HepG2 (cell line): ENCODE data around the gene PATL2. TPM values are rescaled to one million over a fixed set of nuclear protein-coding genes. Genes with fewer than 3 reads are reported as not detected.

Source experiments
- ATAC-seq: fragments of 200-7000 bp; cut with Tn5 transposase; 3 replicates; pipeline ENCODE4 v1.9.1; 2020; ENCODE audit warnings: mild to moderate bottlenecking, moderate library complexity
- BruUV-seq: library from RNA; stranded (reverse); fragments of 400-500 nt; replicated peaks from 2 replicates; lab custom pipeline; 2021; lab: Mats Ljungman, UMichigan
- CTCF ChIA-PET: fragments of 300-600 bp; formaldehyde crosslinking; extraction: SDS; loops from one replicate; lab custom pipeline; 2021; ENCODE audit warnings: low total read pairs, inconsistent platforms, low intra/inter-chr PET ratio; lab: Yijun Ruan, JAX
- POLR2A ChIA-PET: fragments of 350-600 bp; sonication (Branson Sonifier 250); formaldehyde crosslinking; loops from one replicate; lab custom pipeline; 2020; ENCODE audit warnings: antibody characterized with exemption, inconsistent platforms; lab: Yijun Ruan, JAX
- DNase-seq: peaks from one replicate; pipeline ENCODE4 v3.0.0-alpha.2; 2015; ENCODE audit warnings: low spot score
- FAIRE-seq: peaks from 3 replicates; lab custom pipeline; 2011; peaks lifted over from hg19 to GRCh38; lab: Jason Lieb, UNC
- H2AFZ ChIP-seq: one replicate; pipeline ENCODE4 v1.6.1; 2011; ENCODE audit warnings: low read length, inconsistent platforms
- H3K27ac ChIP-seq: fragments of 300-600 bp; 3 replicates; pipeline ENCODE4 v1.8.0; 2011; ENCODE audit warnings: mixed run types, mild to moderate bottlenecking, mixed read lengths, low read length, inconsistent platforms; ENCODE audit not compliant: insufficient read depth; ENCODE audit errors: extremely low read length
- H3K27me3 ChIP-seq, 2 experiments: fragments of 200-600 bp in 1 of 2; 2 replicates in 1 of 2; 3 replicates in 1 of 2; pipeline versions ENCODE4 v1.6.0 to v1.8.0; 2011; ENCODE audit warnings: low read length in 2 of 2, mild to moderate bottlenecking in 2 of 2, moderate library complexity in 2 of 2, inconsistent platforms in 1 of 2; ENCODE audit not compliant: insufficient read depth in 2 of 2, control insufficient read depth in 1 of 2
- H3K36me3 ChIP-seq, 2 experiments: fragments of 200-600 bp in 1 of 2; replicated peaks in 1 of 2; 2 replicates in 1 of 2; 3 replicates in 1 of 2; pipeline versions ENCODE4 v1.5.1 to v1.8.0; 2011; ENCODE audit warnings: low read length in 2 of 2, inconsistent platforms in 1 of 2; ENCODE audit not compliant: insufficient read depth in 2 of 2, control insufficient read depth in 1 of 2
- H3K4me1 ChIP-seq: 2 replicates; pipeline ENCODE4 v1.5.1; 2012; ENCODE audit warnings: low read length, inconsistent platforms; ENCODE audit not compliant: insufficient read depth
- H3K4me2 ChIP-seq: 2 replicates; pipeline ENCODE4 v1.6.0; 2011; ENCODE audit warnings: low read depth, low read length, inconsistent platforms
- H3K4me3 ChIP-seq, 3 experiments: fragments of 200-600 bp in 1 of 3; sonication (generic), shearing (Covaris generic) in 1 of 3; replicated peaks in 1 of 3; 2 replicates each; pipeline ENCODE4 v1.5.1; 2011 to 2016; ENCODE audit warnings: low read length in 3 of 3, inconsistent platforms in 2 of 3, low read depth in 2 of 3, mild to moderate bottlenecking in 2 of 3, control low read depth in 1 of 3, mixed read lengths in 1 of 3; ENCODE audit not compliant: insufficient read depth in 1 of 3
- H3K79me2 ChIP-seq: one replicate; pipeline ENCODE4 v1.6.1; 2011; ENCODE audit warnings: low read length, inconsistent platforms; ENCODE audit not compliant: insufficient read depth
- H3K9ac ChIP-seq: 2 replicates; pipeline ENCODE4 v1.6.0; 2011; ENCODE audit warnings: mild to moderate bottlenecking, low read depth, low read length, inconsistent platforms; ENCODE audit not compliant: insufficient read depth
- H3K9me3 ChIP-seq: 2 replicates; pipeline ENCODE4 v1.5.1; 2012; ENCODE audit warnings: mild to moderate bottlenecking, low read length
- H4K20me1 ChIP-seq: 2 replicates; pipeline ENCODE4 v1.6.0; 2011; ENCODE audit warnings: inconsistent platforms, mild to moderate bottlenecking, low read length, moderate library complexity; ENCODE audit not compliant: insufficient read depth
- CREBL2 ChIP-seq: sonication (generic); formaldehyde crosslinking; IDR thresholded peaks from 2 replicates; pipeline ENCODE4 v1.8.1; 2023; ENCODE audit warnings: missing genetic modification reagents, mild to moderate bottlenecking, borderline replicate concordance
- ERF ChIP-seq: IDR thresholded peaks from 2 replicates; pipeline ENCODE4 v1.6.1; 2018; ENCODE audit warnings: missing biosample characterization, missing genetic modification reagents
- KDM5B ChIP-seq: sonication (generic); formaldehyde crosslinking; IDR thresholded peaks from 2 replicates; pipeline ENCODE4 v1.4.0; 2020; ENCODE audit warnings: missing genetic modification reagents, mild to moderate bottlenecking, borderline replicate concordance
- MYNN ChIP-seq: sonication (generic); formaldehyde crosslinking; IDR thresholded peaks from 2 replicates; pipeline ENCODE4 v1.4.0; 2020; ENCODE audit warnings: mild to moderate bottlenecking, low read depth, missing genetic modification reagents
- THAP11 ChIP-seq: IDR thresholded peaks from 2 replicates; pipeline ENCODE4 v1.6.1; 2016; ENCODE audit warnings: missing biosample characterization, missing genetic modification reagents
- ZBTB4 ChIP-seq: sonication (generic); formaldehyde crosslinking; IDR thresholded peaks from 2 replicates; pipeline ENCODE4 v1.4.0; 2020; ENCODE audit warnings: missing genetic modification reagents, mild to moderate bottlenecking, borderline replicate concordance
- ZBTB7B ChIP-seq: sonication (generic); formaldehyde crosslinking; IDR thresholded peaks from 2 replicates; pipeline ENCODE4 v1.4.0; 2020; ENCODE audit warnings: missing genetic modification reagents
- ZEB1 ChIP-seq: IDR thresholded peaks from 2 replicates; pipeline ENCODE4 v1.6.1; 2012; ENCODE audit warnings: mild to moderate bottlenecking, low read depth, inconsistent platforms; ENCODE audit not compliant: insufficient replicate concordance
- ZNF136 ChIP-seq: sonication (generic); formaldehyde crosslinking; IDR thresholded peaks from 2 replicates; pipeline ENCODE4 v1.8.1; 2022; ENCODE audit warnings: low read depth, mild to moderate bottlenecking, moderate library complexity, missing genetic modification reagents
- ZNF225 ChIP-seq: sonication (generic); formaldehyde crosslinking; IDR thresholded peaks from 2 replicates; pipeline ENCODE4 v1.4.0; 2020; ENCODE audit warnings: mild to moderate bottlenecking, missing genetic modification reagents
- ZNF557 ChIP-seq: sonication (generic); formaldehyde crosslinking; IDR thresholded peaks from 2 replicates; pipeline ENCODE4 v1.4.0; 2020; ENCODE audit warnings: missing genetic modification reagents
- WGBS: methylation state at CpG from one replicate; pipeline ENCODE4 v1.1.6; 2017; ENCODE audit warnings: low lambda C conversion rate; 5-methylcytosine and 5-hydroxymethylcytosine counted together
- in situ Hi-C: cut with HindIII; loops from 2 replicates; pipeline ENCODE4 v1.10.0; 2017; ENCODE audit warnings: low pct_unique_long_range_greater_than_20kb; ENCODE audit not compliant: extremely low pct_ligation_motif_present
- intact Hi-C: fragments of 100-400 bp; cut with micrococcal nuclease; formaldehyde crosslinking; loops from one replicate; pipeline ENCODE4 v1.10.0; 2022; ENCODE audit not compliant: unreplicated experiment
- polyA plus RNA-seq, 8 experiments: library from polyadenylated mRNA; depleted of rRNA in 3 of 8; stranded (reverse) in 7 of 8; unstranded in 1 of 8; fragments of >200 nt; fragmentation: Illumina TruSeq in 4 of 8; extraction: Trizol in 4 of 8; gene quantifications; 2 replicates each; pipeline versions ENCODE4 v1.2.1 to v1.2.3, GENCODE V29; 2011 to 2016; ENCODE audit warnings: low read depth in 4 of 8, missing spikeins in 1 of 8, mixed read lengths in 1 of 8; ENCODE audit not compliant: insufficient read depth in 1 of 8
- total RNA-seq, 5 experiments: library from RNA; depleted of rRNA; stranded (reverse); fragments of >200 nt; fragmentation: Illumina TruSeq; extraction: Trizol; gene quantifications; 2 replicates each; pipeline ENCODE4 v1.2.3, GENCODE V29; 2016; ENCODE audit warnings: low read depth in 1 of 5
- TF ChIP-seq, protein P1 (sequence below): sonication (generic); formaldehyde crosslinking; IDR thresholded peaks from 2 replicates; pipeline ENCODE4 v1.8.0; 2022; ENCODE audit warnings: missing genetic modification reagents, mild to moderate bottlenecking, moderate library complexity, borderline replicate concordance

PATL2 gene
- total and polyA plus RNA-seq, 2 of the 13 experiments (the other 11 are each of a cell fraction or from before 2014, with no cell fraction given): 0.15 to 0.53 TPM

DNA sequence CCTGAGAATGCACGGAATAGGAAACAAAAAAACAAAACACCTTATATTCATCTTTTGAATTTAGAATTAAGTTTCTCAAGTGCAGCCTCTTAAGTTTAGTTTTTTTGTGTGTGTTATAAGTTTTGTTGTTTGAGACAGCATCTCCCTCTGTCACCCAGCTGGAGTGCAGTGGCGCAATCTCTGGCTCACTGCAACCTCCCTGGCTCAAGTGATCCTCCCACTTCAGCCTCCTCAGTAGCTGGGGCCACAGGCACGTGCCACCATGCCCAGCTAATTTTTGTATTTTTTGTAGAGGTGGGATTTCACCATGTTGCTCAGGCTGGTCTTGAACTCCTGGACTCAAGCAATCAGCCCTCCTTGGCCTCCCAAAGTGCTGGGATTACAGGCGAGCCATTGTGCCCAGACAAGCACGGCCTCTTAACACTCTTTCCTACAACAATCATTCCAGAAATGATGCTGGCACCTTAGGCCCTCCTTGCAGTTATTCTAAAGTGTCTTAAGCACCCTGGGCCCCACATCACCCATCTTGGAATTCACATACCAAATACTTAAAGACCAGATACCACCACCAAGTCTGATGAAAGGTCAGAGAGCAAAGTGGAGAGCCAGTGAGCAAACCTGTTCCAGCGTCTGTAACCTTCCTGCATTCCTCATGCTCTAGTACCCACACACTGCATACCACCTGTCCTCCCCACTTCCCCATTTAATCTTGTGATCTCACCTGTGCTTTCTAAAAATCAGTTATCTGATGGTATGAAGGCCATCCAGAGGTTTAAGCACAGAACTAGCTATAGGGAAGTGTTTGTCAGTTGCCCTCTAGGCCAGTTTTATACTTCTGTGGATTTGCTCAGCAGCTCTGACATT, 40.8 kb downstream of the PATL2 start (continued):
- TF ChIP-seq ZBTB4 (CRISPR knock-in tag): no peak
- no peak for TF ChIP-seq MYNN (CRISPR knock-in tag)
- TF ChIP-seq KDM5B: no peak
- TF ChIP-seq, all 625 proteins: peak for 1

- no peak overlapping the region for H3K4me3 ChIP-seq
- DNase-seq: no peak
- intact Hi-C loops: no loop called here
- CTCF ChIA-PET: no interaction called here
- no peak overlapping the region for H3K9ac ChIP-seq
- no peaks in the 10 kb centered on the region for H3K79me2 ChIP-seq
- TF ChIP-seq, protein P1, sequence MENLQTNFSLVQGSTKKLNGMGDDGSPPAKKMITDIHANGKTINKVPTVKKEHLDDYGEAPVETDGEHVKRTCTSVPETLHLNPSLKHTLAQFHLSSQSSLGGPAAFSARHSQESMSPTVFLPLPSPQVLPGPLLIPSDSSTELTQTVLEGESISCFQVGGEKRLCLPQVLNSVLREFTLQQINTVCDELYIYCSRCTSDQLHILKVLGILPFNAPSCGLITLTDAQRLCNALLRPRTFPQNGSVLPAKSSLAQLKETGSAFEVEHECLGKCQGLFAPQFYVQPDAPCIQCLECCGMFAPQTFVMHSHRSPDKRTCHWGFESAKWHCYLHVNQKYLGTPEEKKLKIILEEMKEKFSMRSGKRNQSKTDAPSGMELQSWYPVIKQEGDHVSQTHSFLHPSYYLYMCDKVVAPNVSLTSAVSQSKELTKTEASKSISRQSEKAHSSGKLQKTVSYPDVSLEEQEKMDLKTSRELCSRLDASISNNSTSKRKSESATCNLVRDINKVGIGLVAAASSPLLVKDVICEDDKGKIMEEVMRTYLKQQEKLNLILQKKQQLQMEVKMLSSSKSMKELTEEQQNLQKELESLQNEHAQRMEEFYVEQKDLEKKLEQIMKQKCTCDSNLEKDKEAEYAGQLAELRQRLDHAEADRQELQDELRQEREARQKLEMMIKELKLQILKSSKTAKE (CRISPR knock-in tag): no peak
- TF ChIP-seq ZEB1 (no peak), ZNF225 (CRISPR knock-in tag) (no peak), ZNF136 (CRISPR knock-in tag) (no peak), THAP11 (CRISPR knock-in tag) (no peak), ZBTB7B (CRISPR knock-in tag) (no peak), CREBL2 (CRISPR knock-in tag) (no peak), ERF (CRISPR knock-in tag) (no peak), ZNF557 (CRISPR knock-in tag) (no peak)
- TF ChIP-seq, all 625 proteins: peak for 0
- peaks cover 2 to 5% of the 10 kb centered on the region in 2 experiments; a peak in 3 of 5 replicates for H3K27me3 ChIP-seq
- no peak overlapping the region for H3K27ac ChIP-seq
- FAIRE-seq (no peak), ATAC-seq (no peak)
- H3K4me2 ChIP-seq: no peak overlapping the region
- no peak overlapping the region for H2AFZ ChIP-seq
- no peaks in the 10 kb centered on the region for H3K9me3 ChIP-seq
- 0% methylated on average over 1 of the region's 2 CpGs for WGBS
- no peaks in the 10 kb centered on the region for H4K20me1 ChIP-seq
- BruUV-seq: no TSS peak
- peaks cover 36% of the 10 kb centered on the region for H3K4me1 ChIP-seq
- no peaks in the 10 kb centered on the region for H3K36me3 ChIP-seq
- in situ Hi-C loops: no loop called here
- POLR2A ChIA-PET: no interaction called here
Measured at GRCh38 chr15:44668921-44669320, 42.2 kb downstream of the PATL2 start.
